ENCODE measurements around the gene KCNE1.

The KCNE1 gene

GRCh38 chr21:34520764-34521508, 8.9 kb upstream of the KCNE1 start:
- peaks cover 14 to 15% of the 10 kb centered on the region in 2 donors for H3K4me1 ChIP-seq (ENCODE audit: control insufficient read depth in 1 of 2, insufficient read depth in 2 of 2, low read length in 2 of 2)
- H3K9me3 ChIP-seq (ENCODE audit: control insufficient read depth in 1 of 2, low read length in 2 of 2): no peaks in the 10 kb centered on the region
- no peak overlapping the region for H3K4me3 ChIP-seq (ENCODE audit: low read depth in 1 of 2, low read length in 2 of 2)
- H3K36me3 ChIP-seq (ENCODE audit: control insufficient read depth in 1 of 2, insufficient read depth in 2 of 2, low read length in 2 of 2): peaks cover 42 to 48% of the 10 kb centered on the region in 2 donors
- H3K27ac ChIP-seq (ENCODE audit: low read length): peak overlapping the region; percentile 74
- H3K27me3 ChIP-seq (ENCODE audit: low read depth, low read length): no peaks in the 10 kb centered on the region

DNA sequence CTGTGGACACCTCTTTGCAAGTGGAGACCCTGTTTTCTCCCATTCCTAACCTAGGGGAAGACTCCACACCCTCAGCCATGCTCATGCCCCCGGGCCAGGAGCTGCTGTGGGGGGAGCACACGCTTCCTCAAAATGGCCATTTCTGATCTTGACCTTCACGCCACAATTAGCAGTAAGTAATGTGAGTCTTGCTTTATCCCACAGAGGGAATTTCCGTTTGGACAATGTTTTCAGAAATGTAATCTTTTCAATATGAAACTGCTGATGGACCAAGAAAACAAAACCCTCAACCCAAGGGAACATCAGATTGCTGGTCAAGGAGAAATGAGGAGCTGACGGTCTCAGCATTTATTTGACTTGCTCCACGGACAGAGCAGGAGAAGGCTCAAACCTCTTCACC, 8.3 kb upstream of the KCNE1 start:
- Histone ChIP-seq H3K4me1 (ENCODE audit: control insufficient read depth in 1 of 2, insufficient read depth in 2 of 2, low read length in 2 of 2) (peaks cover 14 to 15% of the 10 kb centered on the region in 2 donors), H3K27me3 (ENCODE audit: low read depth, low read length) (no peaks in the 10 kb centered on the region)

GRCh38 chr21:34519694-34520093, 7.7 kb upstream of the KCNE1 start:
- H3K36me3 ChIP-seq (ENCODE audit: control insufficient read depth in 1 of 2, insufficient read depth in 2 of 2, low read length in 2 of 2): peaks cover 43 to 48% of the 10 kb centered on the region in 2 donors
- peak overlapping the region; percentile 1 for H3K27ac ChIP-seq (ENCODE audit: low read length)
- H3K27me3 ChIP-seq (ENCODE audit: low read depth, low read length): no peaks in the 10 kb centered on the region
- no peaks in the 10 kb centered on the region for H3K9me3 ChIP-seq (ENCODE audit: control insufficient read depth in 1 of 2, low read length in 2 of 2)
- peaks cover 14 to 15% of the 10 kb centered on the region in 2 donors for H3K4me1 ChIP-seq (ENCODE audit: control insufficient read depth in 1 of 2, insufficient read depth in 2 of 2, low read length in 2 of 2)
- H3K4me3 ChIP-seq (ENCODE audit: low read depth in 1 of 2, low read length in 2 of 2): no peak overlapping the region

More for the DNA sequence above, 8.3 kb upstream of the KCNE1 start:
- peaks cover 43 to 48% of the 10 kb centered on the region in 2 donors for H3K36me3 ChIP-seq (ENCODE audit: control insufficient read depth in 1 of 2, insufficient read depth in 2 of 2, low read length in 2 of 2)
- no peaks in the 10 kb centered on the region for H3K9me3 ChIP-seq (ENCODE audit: control insufficient read depth in 1 of 2, low read length in 2 of 2)
- H3K27ac ChIP-seq (ENCODE audit: low read length): peak overlapping the region; percentile 1
- H3K4me3 ChIP-seq (ENCODE audit: low read depth in 1 of 2, low read length in 2 of 2): no peak overlapping the region

GRCh38 chr21:34519016-34519415, 7.0 kb upstream of the KCNE1 start:
- peaks cover 43 to 48% of the 10 kb centered on the region in 2 donors for H3K36me3 ChIP-seq (ENCODE audit: control insufficient read depth in 1 of 2, insufficient read depth in 2 of 2, low read length in 2 of 2)
- H3K4me3 ChIP-seq (ENCODE audit: low read depth in 1 of 2, low read length in 2 of 2): no peak overlapping the region
- no peak overlapping the region for H3K27ac ChIP-seq (ENCODE audit: low read length)
- peaks cover 11 to 14% of the 10 kb centered on the region in 2 donors for H3K4me1 ChIP-seq (ENCODE audit: control insufficient read depth in 1 of 2, insufficient read depth in 2 of 2, low read length in 2 of 2)
- H3K27me3 ChIP-seq (ENCODE audit: low read depth, low read length): no peaks in the 10 kb centered on the region
- H3K9me3 ChIP-seq (ENCODE audit: control insufficient read depth in 1 of 2, low read length in 2 of 2): no peaks in the 10 kb centered on the region

DNA sequence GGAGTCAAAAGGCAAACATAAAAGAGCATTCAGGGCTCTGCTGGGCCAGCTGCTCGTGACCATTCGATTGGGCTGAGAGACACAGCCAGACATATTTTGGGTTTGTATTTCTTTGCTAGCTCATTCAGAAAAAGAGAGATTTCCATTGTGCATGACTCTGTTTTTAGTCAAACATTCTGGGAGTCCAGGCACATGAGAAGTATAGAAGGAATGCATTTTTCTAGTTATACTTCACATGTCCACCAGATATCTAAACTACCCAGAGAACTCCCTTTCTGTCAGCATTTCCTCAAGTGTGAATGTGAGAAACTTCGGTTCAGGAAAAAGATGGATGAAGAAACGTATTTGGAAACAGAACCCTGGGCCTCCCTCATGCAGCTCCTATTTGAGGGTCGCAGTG, 6.3 kb upstream of the KCNE1 start:
- H3K27me3 ChIP-seq (ENCODE audit: low read depth, low read length): no peaks in the 10 kb centered on the region
- no peak overlapping the region for H3K27ac ChIP-seq (ENCODE audit: low read length)
- no peaks in the 10 kb centered on the region for H3K9me3 ChIP-seq (ENCODE audit: control insufficient read depth in 1 of 2, low read length in 2 of 2)
- H3K4me1 ChIP-seq (ENCODE audit: control insufficient read depth in 1 of 2, insufficient read depth in 2 of 2, low read length in 2 of 2): peaks cover 9 to 14% of the 10 kb centered on the region in 2 donors
- H3K36me3 ChIP-seq (ENCODE audit: control insufficient read depth in 1 of 2, insufficient read depth in 2 of 2, low read length in 2 of 2): peaks cover 42 to 48% of the 10 kb centered on the region in 2 donors
- no peak overlapping the region for H3K4me3 ChIP-seq (ENCODE audit: low read depth in 1 of 2, low read length in 2 of 2)

DNA sequence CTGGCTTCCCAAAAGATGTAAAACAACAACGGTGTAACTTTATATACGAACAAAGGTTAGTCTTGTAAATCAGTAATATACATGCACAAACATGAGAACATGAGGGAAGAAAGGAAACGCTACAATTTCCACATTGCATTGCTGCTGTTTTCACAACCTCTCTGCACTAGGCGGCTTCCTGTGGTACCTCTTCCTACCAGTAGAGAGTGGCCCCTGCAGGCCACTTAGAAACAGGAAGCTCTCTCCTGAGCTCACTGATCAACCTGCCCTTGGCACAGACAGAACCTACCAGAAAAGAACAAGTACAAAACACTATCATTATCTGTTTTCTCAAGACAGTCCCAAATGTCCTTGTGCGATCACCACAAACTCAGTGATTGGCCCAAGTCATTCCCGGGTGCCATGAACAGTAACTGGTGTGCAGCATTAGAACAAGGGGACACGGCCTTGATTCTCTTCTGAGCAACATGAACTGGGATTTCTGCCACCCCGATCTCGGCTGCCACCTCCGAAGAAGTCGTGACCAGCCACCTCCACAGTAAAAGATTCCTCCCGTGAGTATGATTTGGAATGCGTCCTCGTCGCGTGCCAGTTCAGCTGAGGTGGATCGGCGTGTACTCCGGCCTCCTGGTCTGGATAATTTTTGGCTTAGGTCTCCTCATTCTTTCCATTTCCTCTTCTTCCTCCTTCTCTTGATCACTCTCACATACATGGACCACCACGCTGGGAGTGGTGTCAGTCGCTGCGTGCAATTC, 5.7 kb upstream of the KCNE1 start:
- Histone ChIP-seq H3K27me3 (ENCODE audit: low read depth, low read length) (no peaks in the 10 kb centered on the region), H3K27ac (ENCODE audit: low read length) (no peak overlapping the region), H3K36me3 (ENCODE audit: control insufficient read depth in 1 of 2, insufficient read depth in 2 of 2, low read length in 2 of 2) (peaks cover 37 to 47% of the 10 kb centered on the region in 2 donors), H3K4me3 (ENCODE audit: low read depth in 1 of 2, low read length in 2 of 2) (no peak overlapping the region), H3K4me1 (ENCODE audit: control insufficient read depth in 1 of 2, insufficient read depth in 2 of 2, low read length in 2 of 2) (peaks cover 7 to 9% of the 10 kb centered on the region in 2 donors), H3K9me3 (ENCODE audit: control insufficient read depth in 1 of 2, low read length in 2 of 2) (no peaks in the 10 kb centered on the region)

DNA sequence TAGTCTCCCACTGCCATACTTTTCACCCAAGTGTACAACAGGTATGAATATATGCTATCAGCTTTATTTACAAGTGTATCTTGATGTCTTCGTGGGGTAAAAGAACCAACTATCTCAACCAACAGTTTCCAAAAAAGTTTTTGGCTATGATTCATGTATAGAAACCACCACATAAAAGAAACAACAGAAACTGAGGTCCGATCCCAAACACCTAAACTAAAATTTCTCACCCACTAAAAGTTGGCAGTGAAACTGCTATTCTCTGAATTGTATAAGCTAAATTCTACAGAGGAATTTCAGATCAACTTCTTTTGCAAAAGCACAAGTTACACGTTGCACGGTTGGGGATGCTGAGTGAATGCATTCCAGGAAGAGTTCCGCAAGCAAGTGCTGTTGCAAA, 5.0 kb upstream of the KCNE1 start:
- Histone ChIP-seq H3K4me1 (ENCODE audit: control insufficient read depth in 1 of 2, insufficient read depth in 2 of 2, low read length in 2 of 2) (peaks cover 4 to 6% of the 10 kb centered on the region in 2 donors), H3K27me3 (ENCODE audit: low read depth, low read length) (no peaks in the 10 kb centered on the region), H3K27ac (ENCODE audit: low read length) (no peak overlapping the region), H3K4me3 (ENCODE audit: low read depth in 1 of 2, low read length in 2 of 2) (no peak overlapping the region), H3K9me3 (ENCODE audit: control insufficient read depth in 1 of 2, low read length in 2 of 2) (no peaks in the 10 kb centered on the region), H3K36me3 (ENCODE audit: control insufficient read depth in 1 of 2, insufficient read depth in 2 of 2, low read length in 2 of 2) (peaks cover 35 to 42% of the 10 kb centered on the region in 2 donors)

DNA sequence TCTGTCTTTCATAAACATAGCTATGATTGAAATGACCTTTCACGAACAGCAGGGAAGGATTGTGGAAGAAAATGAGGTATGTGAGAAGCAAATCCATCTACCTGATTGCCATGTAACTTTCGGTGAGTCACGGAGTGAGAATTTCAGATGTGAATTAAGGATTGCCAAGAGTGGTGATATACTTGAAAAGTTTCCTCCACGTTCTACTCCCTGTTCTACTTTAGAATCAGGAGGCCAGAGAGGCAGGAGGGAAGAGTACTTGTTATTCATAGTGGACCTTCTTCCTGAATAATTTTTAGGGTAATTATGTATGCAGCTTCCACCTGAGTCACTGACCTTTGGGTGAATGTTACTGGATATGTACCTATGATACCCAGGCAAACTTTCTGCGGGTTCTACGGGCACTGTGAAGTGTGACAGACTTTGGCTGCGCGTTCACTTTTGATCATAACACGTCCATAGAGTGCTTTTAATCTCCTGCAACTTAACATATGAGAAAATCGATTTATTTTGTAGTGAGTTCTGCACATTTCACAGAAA, 2.6 kb upstream of the KCNE1 start:
- Histone ChIP-seq H3K27me3 (ENCODE audit: low read depth, low read length) (no peaks in the 10 kb centered on the region), H3K4me1 (ENCODE audit: control insufficient read depth in 1 of 2, insufficient read depth in 2 of 2, low read length in 2 of 2) (no peaks in the 10 kb centered on the region), H3K9me3 (ENCODE audit: control insufficient read depth in 1 of 2, low read length in 2 of 2) (no peaks in the 10 kb centered on the region), H3K27ac (ENCODE audit: low read length) (no peak overlapping the region), H3K4me3 (ENCODE audit: low read depth in 1 of 2, low read length in 2 of 2) (no peak overlapping the region), H3K36me3 (ENCODE audit: control insufficient read depth in 1 of 2, insufficient read depth in 2 of 2, low read length in 2 of 2) (peaks cover 18 to 22% of the 10 kb centered on the region in 2 donors)

GRCh38 chr21:34513129-34513675, 1.2 kb upstream of the KCNE1 start:
- Histone ChIP-seq H3K9me3 (ENCODE audit: control insufficient read depth in 1 of 2, low read length in 2 of 2) (no peaks in the 10 kb centered on the region), H3K4me3 (ENCODE audit: low read depth in 1 of 2, low read length in 2 of 2) (no peak overlapping the region), H3K36me3 (ENCODE audit: control insufficient read depth in 1 of 2, insufficient read depth in 2 of 2, low read length in 2 of 2) (peaks cover 10 to 14% of the 10 kb centered on the region in 2 donors), H3K27me3 (ENCODE audit: low read depth, low read length) (no peaks in the 10 kb centered on the region), H3K27ac (ENCODE audit: low read length) (no peak overlapping the region), H3K4me1 (ENCODE audit: control insufficient read depth in 1 of 2, insufficient read depth in 2 of 2, low read length in 2 of 2) (no peaks in the 10 kb centered on the region)

- H3K9me3 ChIP-seq (ENCODE audit: control insufficient read depth in 1 of 2, low read length in 2 of 2): no peaks in the 10 kb centered on the region
- H3K36me3 ChIP-seq (ENCODE audit: control insufficient read depth in 1 of 2, insufficient read depth in 2 of 2, low read length in 2 of 2): peaks cover 0 to 4% of the 10 kb centered on the region in 2 donors
- no peaks in the 10 kb centered on the region for H3K27me3 ChIP-seq (ENCODE audit: low read depth, low read length)
- no peaks in the 10 kb centered on the region for H3K4me1 ChIP-seq (ENCODE audit: control insufficient read depth in 1 of 2, insufficient read depth in 2 of 2, low read length in 2 of 2)
- no peak overlapping the region for H3K4me3 ChIP-seq (ENCODE audit: low read depth in 1 of 2, low read length in 2 of 2)
- H3K27ac ChIP-seq (ENCODE audit: low read length): no peak overlapping the region
Measured at GRCh38 chr21:34511181-34511580, 829 bp downstream of the KCNE1 start.

All from muscle layer of duodenum (tissue), 2 donors.